ENCODE results near the gene ARHGEF39.

The ARHGEF39 gene

DNA sequence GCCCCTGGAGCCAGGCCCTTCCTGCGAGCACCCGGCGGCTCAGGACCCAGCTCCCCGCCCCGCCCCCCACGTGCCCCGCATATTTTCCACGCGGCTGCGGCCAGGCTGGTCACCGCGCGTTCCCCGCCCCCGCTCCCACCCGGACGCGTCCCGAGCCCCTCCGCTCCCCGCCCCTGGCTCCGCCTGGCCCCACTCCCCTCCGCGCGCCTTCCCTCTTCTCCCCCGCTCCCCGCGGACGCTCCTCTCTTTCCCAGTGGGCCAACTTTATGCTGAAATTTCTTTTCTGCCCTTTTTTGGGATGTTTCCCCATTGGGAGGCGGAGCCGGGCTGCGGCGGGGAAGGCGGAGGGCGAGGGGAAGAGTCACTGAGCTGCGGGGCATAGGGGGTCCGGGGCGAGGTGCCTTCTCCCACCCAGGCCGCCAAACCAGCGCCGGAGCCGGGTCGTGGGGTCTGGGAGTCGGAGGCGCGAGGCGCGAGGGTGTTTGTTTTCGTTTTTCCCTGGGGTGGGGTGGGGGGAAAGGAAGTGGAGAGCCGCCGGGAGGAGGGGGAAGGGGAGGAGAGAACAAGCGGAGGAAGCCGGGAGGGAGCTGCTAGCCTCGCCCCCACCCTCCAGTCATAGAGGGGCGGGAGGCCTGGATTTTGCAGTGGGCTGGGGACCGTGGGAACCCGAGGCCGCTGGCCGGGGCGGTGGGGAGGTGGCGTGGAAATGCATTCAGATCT lies 25.8 kb upstream of the ARHGEF39 start:
- DNase-seq, result no peak

DNA sequence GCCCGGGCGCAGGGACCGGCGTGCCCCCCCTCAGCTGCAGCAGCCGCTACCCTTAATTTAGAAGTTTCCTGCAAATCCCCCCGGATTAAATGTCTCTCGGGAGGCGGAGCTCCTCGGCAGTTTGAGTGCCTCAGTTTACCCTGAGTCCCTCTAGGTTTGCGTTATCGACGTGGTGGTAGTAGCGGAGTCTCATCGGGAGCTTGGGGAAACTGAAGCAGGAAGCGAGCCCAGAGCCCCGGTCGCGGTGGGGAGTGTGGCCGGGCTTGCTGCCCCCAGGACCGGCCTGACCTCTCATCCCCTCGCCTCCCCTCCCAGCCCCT lies 25.3 kb upstream of the ARHGEF39 start:
- no peak for DNase-seq

DNA sequence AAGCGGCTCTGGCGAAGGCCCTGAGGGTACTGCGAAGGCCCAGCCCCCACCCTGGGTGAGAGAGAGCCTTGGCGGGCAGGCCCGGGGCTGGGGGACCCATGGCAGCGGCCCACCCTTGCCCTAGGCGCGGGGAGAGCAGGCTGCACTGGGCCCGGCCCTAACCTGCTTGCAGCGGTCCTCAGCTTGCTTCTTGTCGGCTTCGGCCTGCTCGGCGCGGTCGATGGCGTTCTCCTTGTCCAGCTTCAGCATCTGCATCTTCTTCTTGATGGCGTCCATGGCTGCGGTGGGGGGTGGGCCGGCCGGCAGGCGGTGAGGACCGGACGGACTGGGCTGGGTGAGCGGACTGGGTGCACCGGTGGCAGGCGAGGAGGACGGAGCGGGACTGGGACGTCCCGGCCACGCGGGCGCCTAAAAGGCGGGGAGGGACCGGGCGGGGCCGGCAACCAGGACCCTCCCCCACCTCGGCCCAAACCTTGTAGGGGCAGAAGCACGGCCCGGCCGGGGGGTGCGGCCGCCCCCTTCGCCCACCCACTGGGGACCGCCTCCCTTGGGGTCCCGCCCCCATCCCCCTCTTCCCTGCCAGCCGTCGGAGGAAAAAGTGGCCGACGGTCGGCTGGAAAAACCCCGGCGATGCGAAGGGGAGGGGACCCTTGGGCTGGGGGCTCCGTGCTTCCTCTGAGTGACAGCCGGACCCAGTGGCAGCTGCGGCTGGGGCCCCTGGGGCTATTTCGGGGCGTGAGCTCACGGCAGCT lies 24.7 kb upstream of the ARHGEF39 start, which contains the start of gene TPM2:
Gene TPM2, minus strand, starts transcription at position 384 of the 752 bp plus-strand sequence. Its CDS starts 108 bp downstream, at position 276.
- DNase-seq, result no peak

DNA sequence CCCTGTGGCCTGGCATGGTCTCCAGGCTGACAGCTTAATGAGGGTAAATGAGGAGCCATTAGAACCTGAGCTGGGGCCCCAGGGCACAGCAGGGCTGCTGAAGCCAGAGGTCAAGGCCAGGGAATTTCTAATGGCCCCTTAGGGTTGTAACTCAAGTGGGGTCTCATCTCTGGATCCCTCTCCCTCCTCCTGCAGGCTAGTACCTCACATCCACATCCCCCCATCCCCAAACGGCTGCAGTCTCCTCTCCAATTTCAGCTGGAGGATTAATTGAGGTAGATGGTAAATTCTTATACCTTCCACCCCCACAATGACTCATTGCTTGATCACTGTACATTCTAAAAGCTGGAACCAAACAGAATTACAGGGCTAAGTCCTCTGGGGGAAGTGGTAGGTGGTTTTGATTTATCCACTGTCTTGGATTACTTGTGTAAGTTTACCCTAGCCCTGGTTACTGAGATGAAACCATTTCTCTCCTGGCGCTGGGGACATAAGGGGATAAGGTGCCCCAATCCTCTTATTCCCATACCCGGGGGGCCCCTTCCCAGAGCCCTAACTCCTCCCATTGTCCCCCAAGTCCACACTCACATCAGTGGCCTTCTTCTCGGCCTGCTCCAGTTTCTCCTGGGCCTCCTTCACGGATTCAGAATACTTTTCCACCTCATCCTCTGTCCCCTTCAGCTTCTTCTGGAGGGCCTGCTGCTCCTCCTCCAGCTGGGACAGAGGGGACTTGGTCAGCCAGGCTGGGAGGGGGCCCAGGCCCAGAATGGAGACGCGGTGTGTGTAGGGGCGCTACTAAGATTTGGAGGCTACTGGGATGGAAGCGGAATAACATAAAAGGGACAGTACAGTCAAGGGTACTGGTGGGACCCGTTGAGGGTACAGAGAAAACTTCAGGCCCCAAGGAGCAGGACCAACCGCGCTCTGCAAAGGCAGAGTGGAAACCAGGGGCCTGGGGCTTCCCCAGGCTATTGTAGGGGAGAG lies 23.9 kb upstream of the ARHGEF39 start:
- DNase-seq, result no peak

DNA sequence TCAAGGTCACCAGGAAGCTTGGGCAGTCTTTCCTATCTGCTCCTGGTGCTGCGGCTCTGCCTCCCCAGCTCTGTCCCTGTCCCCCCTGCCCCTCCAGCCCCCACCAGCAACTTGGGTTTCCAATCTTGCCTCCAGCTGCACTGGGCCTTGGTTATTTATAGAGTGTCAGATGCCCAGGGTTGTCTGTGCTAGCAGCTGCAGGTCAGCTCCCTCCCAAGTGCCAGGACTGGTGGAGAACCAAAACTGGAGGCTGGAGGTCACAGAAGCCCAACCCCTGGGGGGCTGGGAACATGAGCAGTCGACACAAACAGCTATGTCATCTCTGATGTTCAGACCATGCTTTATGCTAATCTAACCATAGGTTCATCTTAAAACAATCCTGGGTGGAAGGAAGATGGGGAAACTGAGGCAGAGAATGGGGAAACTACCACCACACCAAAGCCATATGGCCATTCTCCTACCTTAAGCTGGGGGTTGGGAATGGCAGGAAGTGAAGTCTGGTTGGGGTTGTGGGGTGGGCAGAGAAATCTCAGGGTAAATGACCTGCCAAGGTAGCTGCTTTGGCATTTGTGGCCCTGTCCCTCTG lies 23.1 kb upstream of the ARHGEF39 start:
- no peak for DNase-seq

DNA sequence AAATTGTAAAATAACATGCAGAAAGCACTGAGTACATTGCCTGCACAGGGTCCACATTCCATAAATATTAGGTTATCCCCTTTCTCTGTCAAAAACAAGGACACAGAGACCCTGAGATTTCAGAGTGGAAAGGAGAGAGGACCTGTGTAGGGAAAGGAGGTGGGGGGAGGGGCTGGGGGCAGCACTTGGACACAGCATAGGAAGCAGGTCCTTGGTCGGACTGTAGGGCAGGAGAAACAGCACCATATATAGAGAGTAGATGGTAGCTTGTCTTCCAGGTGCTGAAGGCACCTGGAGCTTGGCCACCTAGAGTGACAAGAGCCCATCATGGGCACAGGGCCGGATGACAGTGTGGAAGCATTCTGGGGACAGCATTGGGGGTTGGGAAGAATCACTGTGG lies 22.3 kb upstream of the ARHGEF39 start:
- DNase-seq, result no peak

DNA sequence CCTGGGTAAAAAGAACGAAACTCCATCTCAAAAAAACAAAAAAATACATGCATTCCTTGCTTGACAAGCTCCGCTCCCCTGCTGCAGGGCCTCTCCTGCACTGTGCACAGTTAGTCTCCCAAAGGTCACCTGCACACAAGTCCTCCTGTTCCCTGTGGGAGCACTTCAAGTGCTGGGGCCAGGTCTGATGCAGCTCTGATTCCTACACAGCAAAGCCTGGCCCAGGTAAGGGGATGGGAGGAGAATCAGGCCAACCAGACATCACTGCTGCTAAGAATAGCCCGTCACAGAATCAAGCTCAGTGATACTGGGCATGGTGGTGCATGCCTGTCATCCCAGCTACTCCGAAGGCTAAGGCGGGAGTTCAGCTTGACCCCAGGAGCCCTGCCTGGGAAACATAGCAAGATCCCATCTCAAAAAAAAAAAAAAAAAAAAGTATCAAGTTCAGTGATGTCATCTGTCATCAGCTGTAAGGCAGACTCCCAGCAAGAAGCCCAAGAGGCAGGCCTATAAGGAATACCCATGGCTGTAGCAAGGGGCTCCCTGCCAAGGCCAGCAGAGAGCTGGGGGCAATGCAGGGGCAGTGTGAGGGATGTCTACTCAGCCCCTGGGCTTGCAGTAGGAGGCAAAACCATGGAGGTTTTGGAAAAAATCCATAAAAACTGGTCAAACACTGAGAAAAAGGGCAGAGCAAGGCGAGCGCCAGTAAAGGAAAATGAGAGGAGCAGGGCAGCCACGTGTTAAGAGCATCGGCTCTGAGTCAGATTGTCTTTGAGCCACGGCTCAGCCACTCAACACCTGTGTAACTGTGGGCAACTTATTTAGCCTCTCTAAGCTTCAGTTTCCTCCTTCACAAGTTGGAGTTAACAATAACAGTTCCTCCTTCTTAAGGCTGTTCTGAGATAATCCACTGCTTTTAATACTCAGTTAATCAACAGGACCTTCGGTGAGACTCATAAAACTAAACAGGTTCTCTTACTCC lies 21.5 kb upstream of the ARHGEF39 start:
- DNase-seq, result no peak

DNA sequence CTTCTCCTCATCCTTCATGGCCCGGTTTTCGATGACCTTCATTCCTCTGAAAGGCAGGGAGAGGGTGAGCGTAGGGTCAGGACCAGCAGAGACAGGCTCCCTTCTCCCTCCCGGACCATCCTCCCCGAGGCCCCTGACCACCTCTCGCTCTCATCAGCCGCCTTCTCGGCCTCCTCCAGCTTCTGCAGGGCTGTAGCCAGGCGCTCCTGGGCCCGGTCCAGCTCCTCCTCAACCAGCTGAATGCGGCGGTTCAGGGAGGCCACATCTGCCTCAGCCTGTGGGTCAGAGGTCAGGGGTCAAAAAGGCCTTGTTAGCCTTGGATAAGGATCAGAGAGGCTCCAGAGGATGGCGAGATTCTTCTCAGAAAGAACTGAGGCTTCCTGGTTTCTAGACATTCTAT lies 20.5 kb upstream of the ARHGEF39 start:
- no peak for DNase-seq

DNA sequence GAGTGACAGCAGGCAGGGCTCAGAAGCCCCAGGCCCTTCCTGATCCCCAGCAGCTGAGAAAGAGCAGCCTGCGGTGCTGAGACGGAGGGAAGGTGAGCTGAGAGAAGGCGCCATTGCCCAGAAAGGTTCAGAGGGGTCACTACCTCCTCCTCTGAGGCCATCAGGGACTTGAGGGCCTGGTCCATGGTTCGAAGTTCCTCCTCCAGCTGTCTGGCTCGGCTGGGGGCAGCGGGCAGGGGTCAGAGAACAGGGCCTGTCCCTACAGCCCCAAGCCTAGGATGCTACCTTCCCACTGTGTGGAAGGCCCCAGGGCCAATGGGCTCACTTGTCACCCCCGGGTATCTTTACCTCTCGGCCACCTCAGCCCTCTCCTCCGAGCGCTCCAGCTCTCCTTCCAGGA lies 19.9 kb upstream of the ARHGEF39 start:
- DNase-seq, result no peak

DNA sequence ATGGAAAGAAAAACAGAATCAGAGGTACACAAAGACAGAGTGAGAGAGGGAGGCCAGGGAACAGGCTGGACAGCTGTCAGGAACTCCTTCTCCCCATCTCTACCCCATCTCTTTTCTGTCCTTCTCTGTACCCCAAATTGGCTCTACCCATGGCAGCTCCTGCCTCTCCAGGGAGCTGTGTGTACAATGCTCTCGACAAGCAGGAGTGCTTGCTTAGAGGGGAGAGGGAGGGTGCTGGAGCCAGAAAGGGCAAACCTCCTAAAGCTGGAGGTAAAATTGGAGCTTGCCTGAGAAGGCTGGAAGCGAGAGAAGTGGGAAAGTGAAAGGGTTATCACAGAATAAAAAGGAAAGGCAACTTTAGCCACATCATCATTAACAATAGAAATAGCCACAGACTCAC lies 18.3 kb upstream of the ARHGEF39 start:
- DNase-seq, result no peak

DNA sequence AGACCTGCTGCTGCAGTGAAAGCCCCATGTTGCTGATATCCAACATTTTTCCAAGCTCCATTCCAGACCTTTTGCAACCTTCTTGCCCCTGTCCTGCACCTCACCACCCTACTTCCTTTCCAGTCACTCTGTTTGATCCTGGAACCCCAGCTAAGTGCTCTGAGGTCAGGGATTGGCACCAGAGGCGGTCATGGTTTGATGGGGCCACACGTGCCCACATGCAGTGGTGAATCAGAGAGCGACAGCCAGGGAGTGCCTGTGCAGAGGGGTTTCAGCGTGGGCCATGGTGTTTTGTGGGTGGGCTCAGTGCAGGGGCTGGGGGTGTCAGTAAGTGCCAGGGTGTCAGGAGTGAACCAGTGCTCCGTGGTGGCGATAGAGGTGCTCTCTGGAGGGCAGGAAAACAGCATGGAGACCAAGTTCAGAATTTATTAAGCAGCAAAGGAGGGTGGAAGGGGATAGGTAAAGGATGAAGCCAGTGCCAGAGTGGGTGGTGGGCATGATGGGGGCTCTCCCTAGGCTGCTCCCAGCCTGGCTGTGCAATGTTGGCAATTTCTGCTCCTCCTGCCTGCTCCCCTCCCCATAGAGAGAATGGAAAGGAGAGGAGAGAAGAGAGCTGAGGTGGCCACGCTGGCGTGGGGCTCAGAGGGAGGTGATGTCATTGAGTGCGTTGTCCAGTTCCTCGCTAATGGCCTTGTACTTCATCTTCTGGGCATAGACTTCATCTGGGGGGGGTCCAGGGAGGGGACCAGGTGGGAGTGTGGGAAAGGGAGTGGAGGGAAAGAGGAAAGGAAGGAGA lies 17.7 kb upstream of the ARHGEF39 start:
- no peak for DNase-seq

DNA sequence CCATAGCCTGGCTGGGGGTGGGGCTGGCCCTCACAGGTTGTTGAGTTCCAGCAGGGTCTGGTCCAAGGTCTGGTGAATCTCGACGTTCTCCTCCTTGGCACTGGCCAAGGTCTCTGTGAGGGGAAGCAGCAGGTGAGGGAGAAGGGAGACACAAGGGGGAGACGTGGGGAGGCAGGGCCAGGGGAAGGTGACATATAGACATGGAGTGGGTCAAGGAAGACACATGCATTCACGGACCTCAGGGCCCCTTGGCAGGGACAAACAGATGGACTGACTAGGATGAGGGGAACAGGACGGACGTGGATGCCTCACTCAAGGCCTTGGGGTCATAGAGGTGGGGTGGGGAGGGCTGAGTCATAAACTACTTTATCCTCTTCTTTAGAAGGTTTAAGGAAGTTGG lies 17.1 kb upstream of the ARHGEF39 start:
- no peak for DNase-seq

DNA sequence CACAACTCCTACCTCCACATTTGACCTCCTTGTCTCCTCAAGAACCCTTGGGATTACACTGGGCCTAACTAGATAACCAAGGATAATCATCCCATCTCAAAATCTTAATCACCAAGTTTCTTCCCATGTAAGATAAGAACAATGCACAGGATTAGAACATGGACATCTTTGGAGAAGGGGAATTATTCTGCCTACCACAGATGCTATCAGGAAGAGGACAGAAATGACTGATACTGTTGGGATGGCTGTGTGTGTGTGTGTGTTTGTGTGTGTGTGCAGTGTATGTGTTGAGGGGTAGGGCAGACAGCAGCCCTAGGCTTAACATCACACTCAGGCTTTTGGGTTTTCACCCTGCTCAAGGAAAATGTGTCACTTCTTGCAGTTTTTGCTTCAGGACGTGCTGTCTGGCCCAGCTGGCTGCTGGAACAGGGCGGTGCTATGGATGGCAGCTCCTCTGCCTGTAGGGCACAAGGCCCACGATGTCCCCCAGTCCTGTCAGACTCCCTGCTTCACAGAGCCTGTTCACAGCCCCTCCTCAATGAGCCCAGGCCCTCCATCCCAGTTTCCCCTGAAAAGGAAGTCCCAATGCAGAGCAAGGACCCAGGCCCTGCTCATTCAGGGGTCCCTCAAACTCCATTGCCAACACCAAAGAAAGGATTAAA lies 16.5 kb upstream of the ARHGEF39 start:
- DNase-seq, result no peak

DNA sequence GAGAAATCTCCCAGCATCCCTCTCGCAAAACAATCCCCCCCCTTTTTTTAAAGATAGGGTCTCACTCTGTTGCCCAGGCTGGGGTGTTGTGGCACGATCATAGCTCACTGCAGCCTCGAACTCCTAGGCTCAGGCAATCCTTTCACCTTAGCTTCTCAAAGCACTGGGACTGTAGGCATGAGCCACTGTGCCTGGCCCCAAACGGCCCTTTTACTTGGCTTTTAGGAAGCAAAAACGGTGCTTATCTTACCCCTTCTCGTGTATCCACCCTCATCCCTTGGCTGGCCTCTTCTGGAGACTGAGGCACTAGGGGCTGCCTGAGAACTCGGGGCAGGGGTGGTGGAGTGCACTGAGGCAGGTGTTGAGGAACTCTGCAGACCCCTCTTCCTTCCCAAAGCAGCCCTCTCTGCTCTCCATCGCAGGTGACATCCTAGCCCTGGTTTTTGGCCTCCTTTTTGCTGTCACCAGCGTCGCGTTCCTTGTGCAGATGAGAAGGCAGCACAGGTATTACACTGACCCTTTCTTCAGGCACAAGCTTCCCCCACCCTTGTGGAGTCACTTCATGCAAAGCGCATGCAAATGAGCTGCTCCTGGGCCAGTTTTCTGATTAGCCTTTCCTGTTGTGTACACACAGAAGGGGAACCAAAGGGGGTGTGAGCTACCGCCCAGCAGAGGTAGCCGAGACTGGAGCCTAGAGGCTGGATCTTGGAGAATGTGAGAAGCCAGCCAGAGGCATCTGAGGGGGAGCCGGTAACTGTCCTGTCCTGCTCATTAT lies 15.5 kb upstream of the ARHGEF39 start:
- DNase-seq, result no peak

DNA sequence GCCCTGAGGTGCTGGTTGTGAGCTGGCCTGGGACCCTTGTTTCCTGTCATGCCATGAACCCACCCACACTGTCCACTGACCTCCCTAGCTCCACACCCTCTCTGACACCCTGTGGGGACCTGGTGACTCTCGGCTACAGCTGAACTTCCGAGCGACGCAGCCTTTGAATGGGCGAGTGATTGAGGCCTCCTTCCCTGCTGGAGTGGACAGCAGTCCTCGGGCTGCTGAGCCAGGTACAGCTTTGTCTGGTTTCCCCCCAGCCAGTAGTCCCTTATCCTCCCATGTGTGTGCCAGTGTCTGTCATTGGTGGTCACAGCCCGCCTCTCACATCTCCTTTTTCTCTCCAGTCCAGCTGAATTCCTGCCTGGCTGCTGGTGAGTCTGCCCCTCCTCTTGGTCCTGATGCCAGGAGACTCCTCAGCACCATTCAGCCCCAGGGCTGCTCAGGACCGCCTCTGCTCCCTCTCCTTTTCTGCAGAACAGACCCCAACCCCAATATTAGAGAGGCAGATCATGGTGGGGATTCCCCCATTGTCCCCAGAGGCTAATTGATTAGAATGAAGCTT lies 14.9 kb upstream of the ARHGEF39 start:
- no peak for DNase-seq

DNA sequence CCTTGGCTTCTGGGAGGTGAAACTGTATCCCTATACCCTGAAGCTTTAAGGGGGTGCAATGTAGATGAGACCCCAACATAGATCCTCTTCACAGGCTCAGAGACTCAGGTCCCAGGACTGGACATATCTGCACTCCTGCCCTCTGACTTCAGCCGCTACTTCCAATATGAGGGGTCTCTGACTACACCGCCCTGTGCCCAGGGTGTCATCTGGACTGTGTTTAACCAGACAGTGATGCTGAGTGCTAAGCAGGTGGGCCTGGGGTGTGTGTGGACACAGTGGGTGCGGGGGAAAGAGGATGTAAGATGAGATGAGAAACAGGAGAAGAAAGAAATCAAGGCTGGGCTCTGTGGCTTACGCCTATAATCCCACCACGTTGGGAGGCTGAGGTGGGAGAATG lies 14.1 kb upstream of the ARHGEF39 start:
- DNase-seq, result no peak

DNA sequence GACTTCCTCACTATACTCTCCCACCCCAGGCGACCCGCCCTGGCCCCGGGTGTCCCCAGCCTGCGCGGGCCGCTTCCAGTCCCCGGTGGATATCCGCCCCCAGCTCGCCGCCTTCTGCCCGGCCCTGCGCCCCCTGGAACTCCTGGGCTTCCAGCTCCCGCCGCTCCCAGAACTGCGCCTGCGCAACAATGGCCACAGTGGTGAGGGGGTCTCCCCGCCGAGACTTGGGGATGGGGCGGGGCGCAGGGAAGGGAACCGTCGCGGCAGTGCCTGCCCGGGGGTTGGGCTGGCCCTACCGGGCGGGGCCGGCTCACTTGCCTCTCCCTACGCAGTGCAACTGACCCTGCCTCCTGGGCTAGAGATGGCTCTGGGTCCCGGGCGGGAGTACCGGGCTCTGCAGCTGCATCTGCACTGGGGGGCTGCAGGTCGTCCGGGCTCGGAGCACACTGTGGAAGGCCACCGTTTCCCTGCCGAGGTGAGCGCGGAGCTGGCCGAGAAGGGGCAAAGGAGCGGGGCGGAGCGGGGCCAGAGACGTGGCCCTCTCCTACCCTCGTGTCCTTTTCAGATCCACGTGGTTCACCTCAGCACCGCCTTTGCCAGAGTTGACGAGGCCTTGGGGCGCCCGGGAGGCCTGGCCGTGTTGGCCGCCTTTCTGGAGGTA lies 10.9 kb upstream of the ARHGEF39 start:
- no peak for DNase-seq

DNA sequence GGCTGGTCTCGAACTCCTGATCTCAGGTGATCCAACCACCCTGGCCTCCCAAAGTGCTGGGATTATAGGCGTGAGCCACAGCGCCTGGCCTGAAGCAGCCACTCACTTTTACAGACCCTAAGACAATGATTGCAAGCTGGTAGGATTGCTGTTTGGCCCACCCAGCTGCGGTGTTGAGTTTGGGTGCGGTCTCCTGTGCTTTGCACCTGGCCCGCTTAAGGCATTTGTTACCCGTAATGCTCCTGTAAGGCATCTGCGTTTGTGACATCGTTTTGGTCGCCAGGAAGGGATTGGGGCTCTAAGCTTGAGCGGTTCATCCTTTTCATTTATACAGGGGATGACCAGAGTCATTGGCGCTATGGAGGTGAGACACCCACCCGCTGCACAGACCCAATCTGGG lies 10.2 kb upstream of the ARHGEF39 start:
- DNase-seq, result no peak

DNA sequence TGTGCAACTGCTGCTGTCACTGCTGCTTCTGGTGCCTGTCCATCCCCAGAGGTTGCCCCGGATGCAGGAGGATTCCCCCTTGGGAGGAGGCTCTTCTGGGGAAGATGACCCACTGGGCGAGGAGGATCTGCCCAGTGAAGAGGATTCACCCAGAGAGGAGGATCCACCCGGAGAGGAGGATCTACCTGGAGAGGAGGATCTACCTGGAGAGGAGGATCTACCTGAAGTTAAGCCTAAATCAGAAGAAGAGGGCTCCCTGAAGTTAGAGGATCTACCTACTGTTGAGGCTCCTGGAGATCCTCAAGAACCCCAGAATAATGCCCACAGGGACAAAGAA lies 9.0 kb upstream of the ARHGEF39 start:
- no peak for DNase-seq
